OCI-LY7 (cell line): ENCODE data around the gene ATP6V1C2. TPM values are rescaled to one million over a fixed set of nuclear protein-coding genes. Genes with fewer than 3 reads are reported as not detected.

ENCODE experiments used
- BruUV-seq: library from RNA; stranded (reverse); fragments of 400-500 nt; replicated peaks from 2 replicates; lab custom pipeline; 2021; lab: Mats Ljungman, UMichigan
- CTCF ChIA-PET: fragments of 300-600 bp; sonication (Branson Sonifier 250); formaldehyde crosslinking; loops from one replicate; lab custom pipeline; 2022; ENCODE audit warnings: antibody characterized with exemption; ENCODE audit not compliant: unreplicated experiment; lab: Charles Lee
- POLR2A ChIA-PET: fragments of 300-600 bp; sonication (Branson Sonifier 250); formaldehyde crosslinking; loops from one replicate; lab custom pipeline; 2022; ENCODE audit warnings: antibody characterized with exemption; lab: Charles Lee
- DNase-seq: peaks from one replicate; pipeline ENCODE4 v3.0.0-alpha.2; 2015; ENCODE audit warnings: low spot score
- H2AFZ ChIP-seq: fragments of 200-600 bp; sonication (generic), shearing (Covaris generic); 2 replicates; pipeline ENCODE4 v1.6.1; 2014; ENCODE audit warnings: mild to moderate bottlenecking, antibody characterized with exemption, low read length, moderate library complexity
- H3K27ac ChIP-seq: fragments of 200-600 bp; sonication (generic); 2 replicates; pipeline ENCODE4 v1.5.1; 2014; ENCODE audit warnings: mixed run types, low read depth, mild to moderate bottlenecking, moderate library complexity, low read length, inconsistent platforms; ENCODE audit not compliant: poor library complexity, severe bottlenecking
- H3K36me3 ChIP-seq: fragments of 200-600 bp; sonication (generic); 2 replicates; pipeline ENCODE4 v1.6.1; 2014; ENCODE audit warnings: mild to moderate bottlenecking, antibody characterized with exemption, low read length, moderate library complexity, mixed read lengths; ENCODE audit not compliant: insufficient read depth
- H3K4me1 ChIP-seq: fragments of 200-600 bp; sonication (generic); 2 replicates; pipeline ENCODE4 v1.5.1; 2014; ENCODE audit warnings: mild to moderate bottlenecking, low read length; ENCODE audit not compliant: insufficient read depth, poor library complexity, severe bottlenecking
- H3K4me2 ChIP-seq: fragments of 200-600 bp; sonication (generic); 2 replicates; pipeline ENCODE4 v1.6.1; 2014; ENCODE audit warnings: mild to moderate bottlenecking, low read length
- H3K4me3 ChIP-seq: fragments of 200-600 bp; sonication (generic); 2 replicates; pipeline ENCODE4 v1.5.1; 2014; ENCODE audit warnings: mild to moderate bottlenecking, low read depth, low read length; ENCODE audit not compliant: poor library complexity, severe bottlenecking
- H3K79me2 ChIP-seq: fragments of 200-600 bp; sonication (generic); 2 replicates; pipeline ENCODE4 v1.6.1; 2016; ENCODE audit warnings: low read depth, mild to moderate bottlenecking, low read length, moderate library complexity, mixed read lengths; ENCODE audit not compliant: insufficient read depth
- H3K9me2 ChIP-seq: fragments of 200-600 bp; sonication (generic); 2 replicates; pipeline ENCODE4 v1.6.1; 2016; ENCODE audit warnings: mild to moderate bottlenecking, low read length, mixed read lengths; ENCODE audit not compliant: insufficient read depth
- H3K9me3 ChIP-seq: fragments of 200-600 bp; sonication (generic); 2 replicates; pipeline ENCODE4 v1.6.1; 2014; ENCODE audit warnings: mild to moderate bottlenecking, mixed run types, low read length, mixed read lengths
- H4K20me1 ChIP-seq: fragments of 200-600 bp; sonication (generic); 2 replicates; pipeline ENCODE4 v1.6.1; 2014; ENCODE audit warnings: mild to moderate bottlenecking, antibody characterized with exemption, low read length, moderate library complexity, mixed read lengths; ENCODE audit not compliant: insufficient read depth
- CTCF ChIP-seq: fragments of 200-600 bp; sonication (generic); conservative IDR thresholded peaks from 2 replicates; pipeline ENCODE4 v1.5.1; 2014; ENCODE audit warnings: mild to moderate bottlenecking, antibody characterized with exemption, low read length, moderate library complexity, mixed read lengths
- EZH2phosphoT487 ChIP-seq: fragments of 200-600 bp; sonication (generic); IDR thresholded peaks from 2 replicates; pipeline ENCODE4 v1.6.1; 2018; ENCODE audit warnings: low read depth, borderline replicate concordance, mild to moderate bottlenecking, mixed run types, antibody characterized with exemption, low read length, moderate library complexity, mixed read lengths
- intact Hi-C: fragments of 100-400 bp; cut with micrococcal nuclease; formaldehyde crosslinking; loops from one replicate; pipeline ENCODE4 v1.10.0; 2022; ENCODE audit not compliant: unreplicated experiment
- total RNA-seq, 2 experiments: library from RNA; depleted of rRNA in 1 of 2; stranded (reverse); fragments of >200 nt in 1 of 2; shearing (Covaris generic) in 1 of 2; gene quantifications; 2 replicates each; pipeline ENCODE4 v1.2.3, GENCODE V29; 2014 to 2022

ATP6V1C2 gene
- total RNA-seq, 2 experiments from 2014 or later, result 0.13 TPM; not detected in 1

DNA sequence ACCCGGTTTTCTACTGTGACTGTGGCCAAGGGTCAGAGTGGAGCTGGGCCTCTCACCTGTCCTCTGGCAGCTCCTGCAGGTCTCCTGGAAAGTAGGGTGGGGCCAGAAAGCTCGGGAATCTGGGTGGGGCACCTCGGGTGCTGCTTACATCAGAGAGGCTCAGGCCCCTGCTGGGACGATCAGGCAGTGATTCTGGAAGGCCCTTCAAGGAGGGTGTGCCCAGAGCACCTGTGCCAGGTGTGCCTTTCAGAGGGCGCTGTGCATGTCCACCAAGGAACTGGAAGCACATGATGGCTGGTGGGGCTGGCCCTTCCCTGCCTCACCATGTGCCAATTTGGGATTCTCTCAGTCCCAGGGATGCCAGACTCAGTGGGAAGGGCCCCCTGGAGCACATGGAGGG lies 44.0 kb downstream of the ATP6V1C2 start:
- no TSS peak for BruUV-seq
- Histone ChIP-seq H2AFZ (no peak overlapping the region), H3K4me2 (no peak overlapping the region), H3K36me3 (no peaks in the 10 kb centered on the region), H4K20me1 (no peaks in the 10 kb centered on the region), H3K9me3 (no peaks in the 10 kb centered on the region), H3K4me3 (no peak overlapping the region), H3K4me1 (peaks cover 7% of the 10 kb centered on the region), H3K9me2 (no peaks in the 10 kb centered on the region), H3K27ac (no peak overlapping the region), H3K79me2 (no peaks in the 10 kb centered on the region)
- intact Hi-C loops, result no loop called here
- POLR2A ChIA-PET, result no interaction called here
- no peak for TF ChIP-seq EZH2phosphoT487
- TF ChIP-seq CTCF, result no peak
- CTCF ChIA-PET, result no interaction called here
- DNase-seq, result no peak

GRCh38 chr2:10765914-10766313 lies 44.5 kb downstream of the ATP6V1C2 start:
- Histone ChIP-seq H3K36me3 (no peaks in the 10 kb centered on the region), H3K4me2 (no peak overlapping the region), H3K4me3 (no peak overlapping the region), H3K9me2 (no peaks in the 10 kb centered on the region), H3K9me3 (no peaks in the 10 kb centered on the region), H3K79me2 (no peaks in the 10 kb centered on the region), H2AFZ (no peak overlapping the region), H4K20me1 (no peaks in the 10 kb centered on the region), H3K27ac (no peak overlapping the region), H3K4me1 (peaks cover 7% of the 10 kb centered on the region)
- no TSS peak for BruUV-seq
- CTCF ChIA-PET, result no interaction called here
- POLR2A ChIA-PET, result no interaction called here
- TF ChIP-seq EZH2phosphoT487, result no peak
- no peak for TF ChIP-seq CTCF
- no peak for DNase-seq
- intact Hi-C loops, result no loop called here

GRCh38 chr2:10768063-10768507 lies 46.7 kb downstream of the ATP6V1C2 start:
- intact Hi-C loops, result no loop called here
- Histone ChIP-seq H2AFZ (no peak overlapping the region), H3K4me1 (peaks cover 7% of the 10 kb centered on the region), H3K27ac (no peak overlapping the region), H3K9me3 (no peaks in the 10 kb centered on the region), H3K36me3 (no peaks in the 10 kb centered on the region), H3K9me2 (no peaks in the 10 kb centered on the region), H4K20me1 (no peaks in the 10 kb centered on the region), H3K4me3 (no peak overlapping the region), H3K79me2 (no peaks in the 10 kb centered on the region), H3K4me2 (no peak overlapping the region)
- no TSS peak for BruUV-seq
- no peak for DNase-seq
- CTCF ChIA-PET, result no interaction called here
- POLR2A ChIA-PET, result interaction anchor here (0.6 kb wide), 1 partner anchor 31 kb away, joined by 3 read pairs; no protein-coding TSS in a partner anchor
- no peak for TF ChIP-seq CTCF
- no peak for TF ChIP-seq EZH2phosphoT487
